Measurements from ENCODE around the gene PHC2. TPM values are rescaled to one million over a fixed set of nuclear protein-coding genes. Genes with fewer than 3 reads are reported as not detected.

Gene PHC2
- total and polyA plus RNA-seq, 4 donors, result 79.9 to 311 (median 121) TPM

DNA sequence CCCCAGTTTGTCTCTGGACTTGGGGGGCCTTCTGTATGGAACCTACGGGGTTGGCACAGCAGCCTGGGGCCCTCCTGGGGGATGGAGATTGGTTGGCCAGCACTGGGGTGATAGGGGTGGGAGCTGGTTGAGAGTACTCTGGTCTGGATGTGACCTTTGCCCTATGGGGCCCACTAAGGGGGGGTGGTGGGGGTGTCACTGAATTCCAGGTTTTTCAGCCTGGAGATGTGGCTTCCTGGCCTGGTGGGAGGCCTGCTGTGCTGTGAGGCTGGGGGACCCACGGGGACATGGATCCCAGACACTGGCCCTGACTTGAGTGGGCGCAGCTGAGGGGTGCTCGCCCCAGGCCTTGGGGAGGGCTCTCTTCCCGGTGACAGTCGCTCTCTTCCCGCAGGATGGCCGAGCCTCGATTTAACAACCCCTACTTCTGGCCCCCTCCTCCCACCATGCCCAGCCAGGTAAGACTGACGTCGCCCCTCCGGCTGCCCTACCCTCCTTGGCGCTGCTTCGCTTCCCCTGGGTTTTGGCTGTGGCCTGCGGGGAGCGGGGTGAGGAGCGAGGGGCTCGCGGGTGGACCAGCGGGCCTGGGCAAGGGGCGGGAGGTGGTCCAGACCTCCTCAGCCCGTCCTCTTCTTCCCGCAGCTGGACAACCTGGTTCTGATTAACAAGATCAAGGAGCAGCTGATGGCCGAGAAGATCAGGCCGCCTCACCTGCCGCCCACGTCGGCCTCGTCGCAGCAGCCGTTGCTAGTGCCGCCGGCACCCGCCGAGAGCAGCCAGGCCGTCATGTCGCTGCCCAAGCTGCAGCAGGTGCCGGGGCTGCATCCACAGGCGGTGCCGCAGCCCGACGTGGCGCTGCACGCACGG lies 155.0 kb downstream of the PHC2 start:
- DNase-seq (no peak), ATAC-seq (ENCODE audit: insufficient read depth, low FRiP score) (no peak)
- H3K4me3 ChIP-seq, result no peak overlapping the region
- H3K4me1 ChIP-seq (ENCODE audit: control insufficient read depth in 5 of 5, insufficient read depth in 5 of 5, low read length in 5 of 5), result peaks cover 0 to 2% (median 0%) of the 10 kb centered on the region in 5 donors
- H3K9me3 ChIP-seq (ENCODE audit: control insufficient read depth in 4 of 4, insufficient read depth in 3 of 4, low read length in 3 of 4), result no peaks in the 10 kb centered on the region
- H3K27ac ChIP-seq (ENCODE audit: low read depth in 1 of 2, low read length in 1 of 2), result no peak overlapping the region
- no peak overlapping the region for H3K9ac ChIP-seq (ENCODE audit: insufficient read depth in 1 of 2, low read length in 2 of 2)
- 96 to 98% methylated on average over 45 of the region's 45 CpGs for WGBS, 2 donors
- H3K27me3 ChIP-seq (ENCODE audit: control insufficient read depth in 3 of 3, insufficient read depth in 3 of 3, low read length in 2 of 3), result no peaks in the 10 kb centered on the region
- H3K36me3 ChIP-seq (ENCODE audit: control insufficient read depth in 4 of 4, insufficient read depth in 4 of 4, low read length in 4 of 4), result peaks cover 3 to 28% (median 25%) of the 10 kb centered on the region in 4 donors
- TF ChIP-seq, protein P1, sequence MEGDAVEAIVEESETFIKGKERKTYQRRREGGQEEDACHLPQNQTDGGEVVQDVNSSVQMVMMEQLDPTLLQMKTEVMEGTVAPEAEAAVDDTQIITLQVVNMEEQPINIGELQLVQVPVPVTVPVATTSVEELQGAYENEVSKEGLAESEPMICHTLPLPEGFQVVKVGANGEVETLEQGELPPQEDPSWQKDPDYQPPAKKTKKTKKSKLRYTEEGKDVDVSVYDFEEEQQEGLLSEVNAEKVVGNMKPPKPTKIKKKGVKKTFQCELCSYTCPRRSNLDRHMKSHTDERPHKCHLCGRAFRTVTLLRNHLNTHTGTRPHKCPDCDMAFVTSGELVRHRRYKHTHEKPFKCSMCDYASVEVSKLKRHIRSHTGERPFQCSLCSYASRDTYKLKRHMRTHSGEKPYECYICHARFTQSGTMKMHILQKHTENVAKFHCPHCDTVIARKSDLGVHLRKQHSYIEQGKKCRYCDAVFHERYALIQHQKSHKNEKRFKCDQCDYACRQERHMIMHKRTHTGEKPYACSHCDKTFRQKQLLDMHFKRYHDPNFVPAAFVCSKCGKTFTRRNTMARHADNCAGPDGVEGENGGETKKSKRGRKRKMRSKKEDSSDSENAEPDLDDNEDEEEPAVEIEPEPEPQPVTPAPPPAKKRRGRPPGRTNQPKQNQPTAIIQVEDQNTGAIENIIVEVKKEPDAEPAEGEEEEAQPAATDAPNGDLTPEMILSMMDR (IDR thresholded peaks at IDR 0.05; ENCODE audit: control extremely low read depth, extremely low read depth), result no peak

DNA sequence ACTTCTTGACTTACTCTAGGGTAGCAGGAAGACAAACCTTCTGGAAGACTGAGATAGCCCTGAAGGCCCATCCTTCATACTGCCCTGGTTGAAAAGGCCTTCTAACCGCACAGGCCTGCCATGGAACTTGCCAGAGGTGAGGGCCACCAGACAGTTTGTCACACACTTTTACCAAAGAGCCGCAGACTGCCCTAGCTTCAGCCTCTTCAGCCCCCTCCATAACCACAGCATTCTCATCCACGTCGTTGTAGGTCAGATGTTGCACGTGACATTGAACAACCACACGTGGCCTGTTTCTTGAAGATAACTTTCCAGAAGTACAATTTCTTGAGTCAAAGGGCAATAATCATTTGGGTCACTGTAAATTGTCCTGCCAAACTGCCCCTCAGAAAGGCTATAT lies 155.7 kb downstream of the PHC2 start:
- H3K36me3 ChIP-seq (ENCODE audit: control insufficient read depth in 4 of 4, insufficient read depth in 4 of 4, low read length in 4 of 4), result peaks cover 3 to 33% (median 25%) of the 10 kb centered on the region in 4 donors
- 81 to 85% methylated on average over 6 of the region's 6 CpGs for WGBS, 2 donors
- no peak overlapping the region for H3K27ac ChIP-seq (ENCODE audit: low read depth in 1 of 2, low read length in 1 of 2)
- DNase-seq (no peak), ATAC-seq (ENCODE audit: insufficient read depth, low FRiP score) (no peak)
- H3K9ac ChIP-seq (ENCODE audit: insufficient read depth in 1 of 2, low read length in 2 of 2), result no peak overlapping the region
- peaks cover 0 to 2% (median 0%) of the 10 kb centered on the region in 5 donors for H3K4me1 ChIP-seq (ENCODE audit: control insufficient read depth in 5 of 5, insufficient read depth in 5 of 5, low read length in 5 of 5)
- TF ChIP-seq, protein P1 (IDR thresholded peaks at IDR 0.05; ENCODE audit: control extremely low read depth, extremely low read depth), result no peak
- H3K9me3 ChIP-seq (ENCODE audit: control insufficient read depth in 4 of 4, insufficient read depth in 3 of 4, low read length in 3 of 4), result no peaks in the 10 kb centered on the region
- no peaks in the 10 kb centered on the region for H3K27me3 ChIP-seq (ENCODE audit: control insufficient read depth in 3 of 3, insufficient read depth in 3 of 3, low read length in 2 of 3)
- H3K4me3 ChIP-seq, result no peak overlapping the region

DNA sequence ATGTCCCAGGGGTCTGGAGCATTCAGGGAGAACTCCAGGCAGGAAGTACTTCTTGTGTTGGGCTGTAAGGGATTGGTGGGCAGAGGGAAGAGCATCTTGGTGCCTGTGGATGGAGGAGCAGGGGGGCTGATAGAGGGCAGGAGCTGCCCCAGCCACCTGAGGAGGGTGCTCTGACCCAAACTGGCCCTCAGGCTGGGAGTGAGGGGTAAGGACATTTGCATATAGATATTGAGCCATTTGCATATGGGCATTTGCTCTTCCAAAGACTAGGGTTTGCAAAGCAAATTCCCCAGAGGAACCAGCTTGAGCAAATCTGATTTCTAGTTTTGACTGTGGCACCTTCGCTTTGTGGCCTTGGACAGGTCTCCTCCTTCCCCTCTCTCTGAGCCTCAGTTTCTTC lies 156.4 kb downstream of the PHC2 start:
- no peak overlapping the region for H3K4me3 ChIP-seq
- peaks cover 0 to 4% (median 0%) of the 10 kb centered on the region in 5 donors for H3K4me1 ChIP-seq (ENCODE audit: control insufficient read depth in 5 of 5, insufficient read depth in 5 of 5, low read length in 5 of 5)
- no peak overlapping the region for H3K27ac ChIP-seq (ENCODE audit: low read depth in 1 of 2, low read length in 1 of 2)
- ATAC-seq (ENCODE audit: insufficient read depth, low FRiP score) (no peak), DNase-seq (no peak)
- 95% methylated on average over 1 of the region's 1 CpG for WGBS, 2 donors
- TF ChIP-seq, protein P1 (IDR thresholded peaks at IDR 0.05; ENCODE audit: control extremely low read depth, extremely low read depth), result no peak
- no peak overlapping the region for H3K9ac ChIP-seq (ENCODE audit: insufficient read depth in 1 of 2, low read length in 2 of 2)
- H3K36me3 ChIP-seq (ENCODE audit: control insufficient read depth in 4 of 4, insufficient read depth in 4 of 4, low read length in 4 of 4), result peaks cover 3 to 34% (median 23%) of the 10 kb centered on the region in 4 donors
- no peaks in the 10 kb centered on the region for H3K27me3 ChIP-seq (ENCODE audit: control insufficient read depth in 3 of 3, insufficient read depth in 3 of 3, low read length in 2 of 3)
- no peaks in the 10 kb centered on the region for H3K9me3 ChIP-seq (ENCODE audit: control insufficient read depth in 4 of 4, insufficient read depth in 3 of 4, low read length in 3 of 4)

Data from lung (tissue), 12 donors.